Activated naive CD4-positive, alpha-beta T cell treated with anti-CD3 and anti-CD28 coated beads, Interleukin-2, amount 50 U/mL, for 24 hours (primary cell): ENCODE results near the gene NOPCHAP1.

Experiments used
- H3K27ac Mint-ChIP-seq: one replicate; pipeline ENCODE4 v1.8.0; 2021; ENCODE audit warnings: mild to moderate bottlenecking, mixed read lengths
- H3K27me3 Mint-ChIP-seq: one replicate; pipeline ENCODE4 v1.8.0; 2021; ENCODE audit warnings: mixed read lengths
- H3K36me3 Mint-ChIP-seq: one replicate; pipeline ENCODE4 v1.8.0; 2021; ENCODE audit warnings: mixed read lengths
- H3K4me1 Mint-ChIP-seq: one replicate; pipeline ENCODE4 v1.8.0; 2021; ENCODE audit warnings: mixed read lengths
- H3K4me3 Mint-ChIP-seq: one replicate; pipeline ENCODE4 v1.8.0; 2021; ENCODE audit warnings: mild to moderate bottlenecking, mixed read lengths
- H3K9me3 Mint-ChIP-seq: one replicate; pipeline ENCODE4 v1.8.0; 2021; ENCODE audit warnings: mixed read lengths

The NOPCHAP1 gene

DNA sequence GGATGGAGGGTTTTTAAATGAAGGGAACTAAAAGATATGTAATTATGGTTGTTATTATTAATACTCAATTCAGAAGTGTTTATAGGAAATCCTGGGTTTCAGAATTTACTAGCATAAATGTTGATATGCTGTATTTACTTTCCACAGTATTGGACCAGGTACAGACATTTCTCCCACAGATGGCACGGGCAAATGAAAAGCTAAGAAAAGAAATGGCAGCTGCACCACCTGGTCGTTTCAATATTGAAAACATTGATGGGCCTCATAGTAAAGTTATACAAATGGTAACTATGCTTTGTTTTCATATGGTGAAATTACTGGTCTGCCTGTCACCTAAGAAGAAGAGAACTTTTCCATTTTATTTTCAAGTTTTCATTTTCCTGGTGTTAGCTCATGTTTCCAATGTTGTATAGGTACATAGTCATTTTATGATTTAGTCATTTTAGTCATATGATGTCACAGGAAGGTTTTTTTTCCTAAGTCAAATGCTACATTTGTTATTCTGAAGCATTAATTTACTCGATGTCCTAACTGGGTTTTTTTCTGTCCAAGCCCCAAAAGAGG, 5.5 kb downstream of the NOPCHAP1 start:
- peaks cover 45% of the 10 kb centered on the region for H3K36me3 Mint-ChIP-seq
- no peaks in the 10 kb centered on the region for H3K27me3 Mint-ChIP-seq
- peaks cover 33% of the 10 kb centered on the region for H3K4me1 Mint-ChIP-seq
- H3K4me3 Mint-ChIP-seq, result no peak overlapping the region
- H3K27ac Mint-ChIP-seq, result no peak overlapping the region
- H3K9me3 Mint-ChIP-seq, result no peaks in the 10 kb centered on the region

DNA sequence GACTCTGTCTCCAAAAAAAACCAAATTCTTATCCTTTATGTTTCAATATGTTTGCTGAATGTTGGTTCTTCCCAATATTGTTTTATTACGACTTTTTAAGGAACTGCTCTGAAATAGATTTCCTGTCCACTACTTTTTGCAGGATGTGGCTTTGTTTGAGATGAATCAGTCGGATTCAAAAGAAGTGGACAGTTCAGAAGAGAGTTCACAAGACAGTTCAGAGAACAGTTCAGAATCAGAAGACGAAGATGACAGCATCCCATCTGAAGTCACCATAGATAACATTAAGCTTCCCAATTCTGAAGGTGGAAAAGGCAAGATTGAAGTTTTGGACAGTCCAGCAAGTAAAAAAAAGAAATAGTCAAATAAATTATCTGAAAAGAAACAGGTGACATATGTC, 8.2 kb downstream of the NOPCHAP1 start:
- no peaks in the 10 kb centered on the region for H3K27me3 Mint-ChIP-seq
- no peaks in the 10 kb centered on the region for H3K9me3 Mint-ChIP-seq
- no peak overlapping the region for H3K27ac Mint-ChIP-seq
- peaks cover 49% of the 10 kb centered on the region for H3K36me3 Mint-ChIP-seq
- peaks cover 12% of the 10 kb centered on the region for H3K4me1 Mint-ChIP-seq
- H3K4me3 Mint-ChIP-seq, result no peak overlapping the region

DNA sequence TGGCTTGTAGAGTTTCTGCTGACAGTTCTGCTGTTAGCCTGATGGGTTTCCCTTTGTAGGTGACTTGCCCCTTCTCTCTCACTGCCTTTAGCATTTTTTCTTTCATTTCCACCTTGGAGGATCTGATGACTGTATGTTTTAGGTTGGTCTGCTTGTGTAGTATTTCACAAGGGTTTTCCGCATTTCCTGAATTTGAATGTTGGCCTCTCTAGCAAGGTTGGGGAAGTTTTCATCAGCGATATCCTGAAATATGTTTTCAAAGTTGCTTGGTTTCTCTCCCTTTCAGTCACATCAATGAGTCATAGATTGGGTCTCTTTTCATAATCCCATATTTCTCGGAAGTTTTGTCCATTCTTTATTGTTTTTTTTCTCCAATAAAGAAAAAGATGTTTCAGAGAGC, 11.4 kb downstream of the NOPCHAP1 start:
- Mint-ChIP-seq H3K27ac (no peak overlapping the region), H3K4me1 (peaks cover 3% of the 10 kb centered on the region), H3K36me3 (peaks cover 50% of the 10 kb centered on the region), H3K27me3 (no peaks in the 10 kb centered on the region), H3K4me3 (no peak overlapping the region), H3K9me3 (no peaks in the 10 kb centered on the region)

DNA sequence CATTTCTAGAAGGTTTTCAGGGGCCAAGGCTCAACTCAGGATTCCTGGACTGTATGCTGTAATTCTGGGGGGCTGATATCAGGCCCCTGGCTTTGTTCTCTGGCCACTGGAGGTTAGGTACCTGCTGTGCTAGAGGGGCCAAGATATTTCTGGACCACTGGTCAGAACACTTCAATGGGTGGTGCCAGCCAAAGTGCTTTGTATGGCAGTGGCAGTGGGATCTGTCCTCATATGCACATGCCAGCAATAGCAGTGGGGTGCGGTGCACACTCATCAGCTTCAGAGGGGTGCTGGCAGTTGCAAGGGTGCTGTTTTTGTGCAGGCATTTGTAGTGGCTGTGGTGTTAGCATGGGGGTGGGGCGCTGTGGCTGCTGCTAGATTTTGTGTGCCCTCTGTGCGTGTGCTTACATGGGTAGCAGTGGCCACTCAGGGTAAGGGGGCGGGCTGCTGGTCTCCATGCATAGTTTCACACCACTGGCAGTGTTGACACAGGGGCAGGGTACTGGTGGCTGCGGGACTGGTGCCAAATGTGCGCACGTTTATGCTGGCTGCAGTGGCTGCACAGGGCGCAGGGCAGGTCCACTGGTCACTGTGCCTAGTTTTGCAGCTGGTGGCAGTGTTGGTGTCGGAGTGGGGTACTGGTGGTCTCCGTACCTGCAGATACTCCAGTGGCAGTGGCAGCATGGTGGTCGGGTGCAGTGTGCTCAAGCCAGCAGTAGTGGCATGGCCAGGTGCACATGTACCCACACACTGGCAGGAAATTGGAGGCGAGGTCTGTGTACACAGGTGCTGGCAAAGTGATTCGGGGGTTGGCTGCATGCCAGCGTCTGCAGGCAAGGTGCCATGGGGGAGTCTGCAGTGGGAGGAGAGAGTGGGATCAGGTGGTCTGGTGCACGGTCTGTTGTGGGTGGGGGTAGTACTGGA, 12.6 kb downstream of the NOPCHAP1 start:
- Mint-ChIP-seq H3K4me3 (no peak overlapping the region), H3K36me3 (peaks cover 52% of the 10 kb centered on the region), H3K27me3 (no peaks in the 10 kb centered on the region), H3K27ac (no peak overlapping the region), H3K9me3 (no peaks in the 10 kb centered on the region), H3K4me1 (peaks cover 3% of the 10 kb centered on the region)

DNA sequence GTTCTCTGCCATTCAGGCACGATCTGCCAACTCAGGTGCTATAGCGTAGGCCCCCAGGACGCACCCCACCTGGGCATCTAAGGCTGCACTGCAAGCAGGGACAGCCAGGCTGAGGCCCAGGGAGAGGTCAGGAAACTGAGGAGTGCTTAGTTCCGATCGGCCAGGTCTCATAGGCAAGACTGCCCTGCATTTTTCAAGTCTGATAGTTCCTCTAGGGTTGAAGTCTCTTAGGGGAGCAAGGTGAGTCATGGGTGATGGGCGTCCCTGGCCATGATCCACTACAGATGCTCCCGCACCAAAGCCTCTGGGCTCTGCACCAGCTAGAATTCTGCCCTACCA, 13.2 kb downstream of the NOPCHAP1 start:
- Mint-ChIP-seq H3K4me1 (peaks cover 3% of the 10 kb centered on the region), H3K9me3 (no peaks in the 10 kb centered on the region), H3K27me3 (no peaks in the 10 kb centered on the region), H3K36me3 (peaks cover 55% of the 10 kb centered on the region), H3K27ac (no peak overlapping the region), H3K4me3 (no peak overlapping the region)

DNA sequence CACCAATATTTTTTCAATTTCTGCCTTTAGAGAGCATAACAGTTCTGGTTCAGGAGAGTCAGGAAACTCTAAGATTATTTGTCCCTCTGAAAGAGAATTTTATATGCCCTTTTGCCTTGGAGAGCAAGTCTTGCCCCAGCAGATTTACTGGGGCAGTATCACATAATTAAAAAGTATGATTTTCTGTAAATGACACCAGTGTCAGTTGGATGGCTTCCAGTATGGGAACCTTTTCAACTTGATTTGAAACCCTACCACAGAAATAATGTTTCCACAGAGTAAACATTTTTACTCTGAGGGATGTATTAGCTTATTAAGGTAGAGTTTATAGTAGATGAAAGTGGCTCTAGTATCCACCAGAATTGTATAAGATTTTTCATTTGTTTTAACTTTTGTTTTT, 15.4 kb downstream of the NOPCHAP1 start:
- H3K36me3 Mint-ChIP-seq, result peaks cover 62% of the 10 kb centered on the region
- no peak overlapping the region for H3K4me3 Mint-ChIP-seq
- H3K27me3 Mint-ChIP-seq, result no peaks in the 10 kb centered on the region
- no peak overlapping the region for H3K27ac Mint-ChIP-seq
- H3K4me1 Mint-ChIP-seq, result peaks cover 13% of the 10 kb centered on the region
- H3K9me3 Mint-ChIP-seq, result no peaks in the 10 kb centered on the region

DNA sequence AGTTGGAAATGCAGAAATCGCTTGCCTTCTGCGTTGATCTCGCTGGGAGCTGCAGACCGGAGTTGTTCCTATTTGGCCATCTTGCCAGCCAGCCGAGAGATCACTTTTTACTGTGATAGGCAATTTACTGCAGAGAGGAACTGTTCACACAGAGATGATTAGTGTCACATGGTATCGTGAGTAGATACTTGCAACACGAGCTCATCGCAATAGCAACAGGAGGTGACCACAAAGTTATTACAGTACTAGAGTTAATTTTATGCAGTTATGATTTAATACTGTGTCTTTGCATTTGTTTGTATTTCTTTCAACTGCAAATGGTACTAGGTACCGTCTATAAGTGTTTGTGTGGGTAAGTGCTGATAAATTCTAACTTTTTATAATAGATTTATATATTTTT, 27.8 kb downstream of the NOPCHAP1 start:
- Mint-ChIP-seq H3K4me3 (no peak overlapping the region), H3K4me1 (peaks cover under 1% of the 10 kb centered on the region), H3K36me3 (peaks cover 47% of the 10 kb centered on the region), H3K9me3 (peaks cover 13% of the 10 kb centered on the region), H3K27me3 (no peaks in the 10 kb centered on the region), H3K27ac (no peak overlapping the region)

DNA sequence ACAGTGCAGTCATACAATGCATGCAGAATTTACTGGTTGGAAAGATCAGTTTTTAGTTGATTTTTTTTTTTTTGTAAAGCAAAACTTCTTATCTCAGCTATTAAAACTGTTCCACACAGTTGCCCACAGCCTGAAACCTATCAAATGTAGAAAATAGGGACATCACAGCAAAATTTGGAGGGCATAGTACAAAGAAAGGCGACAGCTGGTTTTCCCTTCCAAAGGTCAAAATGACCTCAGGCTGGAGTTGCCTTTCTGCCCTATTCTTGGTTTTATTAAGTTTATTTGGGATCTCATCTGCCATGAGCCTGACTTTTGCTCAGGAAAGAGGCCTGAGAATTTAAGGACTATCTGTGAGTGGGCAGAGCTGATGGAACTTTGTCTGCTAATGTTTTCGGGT, 28.5 kb downstream of the NOPCHAP1 start:
- Mint-ChIP-seq H3K9me3 (peaks cover 13% of the 10 kb centered on the region), H3K4me1 (no peaks in the 10 kb centered on the region), H3K27me3 (no peaks in the 10 kb centered on the region), H3K27ac (no peak overlapping the region), H3K36me3 (peaks cover 40% of the 10 kb centered on the region), H3K4me3 (no peak overlapping the region)

DNA sequence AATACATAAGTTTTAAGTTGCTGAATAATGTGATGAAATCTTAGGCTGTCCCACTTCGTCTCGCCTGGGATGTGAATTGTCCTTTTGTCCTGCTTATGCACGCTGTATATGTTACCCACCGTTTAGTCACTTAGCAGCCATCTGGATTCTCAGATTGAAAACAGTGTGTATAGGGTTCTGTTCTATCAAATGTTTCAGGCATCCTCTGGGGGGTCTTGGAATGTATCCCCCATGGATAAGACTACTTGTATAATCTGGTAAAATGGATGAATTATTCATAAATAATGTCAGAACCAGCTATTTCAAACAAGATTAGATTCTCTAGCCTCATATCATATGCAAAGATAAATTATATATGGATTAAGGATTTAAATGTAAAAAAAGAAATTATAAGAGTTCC, 29.4 kb downstream of the NOPCHAP1 start:
- H3K4me3 Mint-ChIP-seq, result no peak overlapping the region
- peaks cover 8% of the 10 kb centered on the region for H3K9me3 Mint-ChIP-seq
- no peak overlapping the region for H3K27ac Mint-ChIP-seq
- peaks cover 31% of the 10 kb centered on the region for H3K36me3 Mint-ChIP-seq
- H3K4me1 Mint-ChIP-seq, result no peaks in the 10 kb centered on the region
- no peaks in the 10 kb centered on the region for H3K27me3 Mint-ChIP-seq

DNA sequence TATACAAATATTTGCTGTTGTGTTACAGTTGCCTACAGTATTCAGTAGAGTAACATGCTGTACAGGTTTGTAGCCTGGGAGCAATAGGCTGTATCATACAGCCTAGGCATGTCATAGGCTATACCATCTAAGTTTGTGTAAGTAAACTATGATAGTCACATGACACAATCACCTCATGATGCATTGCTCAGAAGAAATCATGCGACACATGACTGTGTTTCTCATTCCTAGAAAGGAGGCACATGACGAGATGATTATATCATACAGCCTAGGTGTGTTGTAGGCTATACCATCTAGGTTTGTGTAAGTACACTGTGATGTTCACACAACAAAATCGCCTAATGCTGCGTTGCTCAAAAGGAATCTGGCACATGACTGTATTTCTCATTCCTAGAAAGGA, 31.9 kb downstream of the NOPCHAP1 start:
- Mint-ChIP-seq H3K4me3 (no peak overlapping the region), H3K4me1 (no peaks in the 10 kb centered on the region), H3K27me3 (no peaks in the 10 kb centered on the region), H3K27ac (no peak overlapping the region), H3K36me3 (peaks cover 11% of the 10 kb centered on the region), H3K9me3 (no peaks in the 10 kb centered on the region)

DNA sequence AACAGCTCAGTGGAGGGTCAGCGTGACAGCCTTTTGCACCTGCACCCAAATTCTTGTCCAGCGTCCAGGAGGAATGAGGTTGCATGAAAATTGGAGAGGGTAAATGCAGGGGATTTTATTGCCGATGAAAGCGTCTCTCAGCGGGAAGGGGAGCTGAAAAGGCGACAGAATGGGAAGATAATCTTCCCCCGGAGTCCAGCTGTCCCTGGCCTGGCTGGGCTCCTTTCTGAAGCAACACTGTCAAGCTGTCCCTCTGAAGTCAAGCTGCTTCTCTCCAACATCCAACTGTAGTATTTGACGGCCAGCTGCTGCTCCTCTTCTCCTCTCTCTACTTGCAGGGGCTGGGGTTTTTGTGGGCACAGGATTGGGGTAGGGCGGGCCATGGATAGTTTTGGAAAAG, 32.7 kb downstream of the NOPCHAP1 start:
- no peak overlapping the region for H3K4me3 Mint-ChIP-seq
- H3K36me3 Mint-ChIP-seq, result peaks cover 11% of the 10 kb centered on the region
- H3K27me3 Mint-ChIP-seq, result no peaks in the 10 kb centered on the region
- H3K9me3 Mint-ChIP-seq, result no peaks in the 10 kb centered on the region
- no peak overlapping the region for H3K27ac Mint-ChIP-seq
- no peaks in the 10 kb centered on the region for H3K4me1 Mint-ChIP-seq

DNA sequence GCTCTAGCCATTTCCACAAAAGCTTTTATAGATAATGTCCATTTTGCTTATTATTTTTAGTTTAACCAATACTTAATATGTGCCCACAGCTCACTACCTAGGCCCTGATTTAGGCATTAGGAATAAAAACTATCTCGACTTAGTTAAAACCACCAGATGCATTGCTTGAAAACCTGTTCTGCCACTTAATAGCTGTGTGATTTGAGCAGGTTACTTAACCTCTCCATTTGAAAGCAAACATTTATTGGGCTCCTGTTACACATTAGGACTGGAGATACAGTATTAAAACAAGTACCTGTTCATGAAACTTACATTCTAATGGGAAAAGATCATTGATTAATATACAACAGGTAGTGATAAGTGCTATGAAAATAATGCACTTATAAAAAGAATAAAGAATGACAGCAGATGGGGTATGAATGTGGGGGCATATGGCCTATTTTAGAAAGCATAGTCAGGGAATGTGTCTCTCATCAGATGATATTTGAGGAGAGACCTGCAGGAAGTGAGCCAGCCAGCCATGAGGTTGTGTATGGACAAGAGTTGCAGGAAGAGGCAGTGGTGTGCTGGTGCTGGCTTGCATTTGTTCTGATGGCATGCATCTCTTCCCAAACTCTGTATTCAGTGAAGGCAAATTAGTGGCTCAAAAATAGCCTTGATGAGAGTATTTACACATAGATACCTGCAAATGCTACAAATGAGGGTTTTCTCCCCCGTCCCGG, 34.3 kb downstream of the NOPCHAP1 start:
- Mint-ChIP-seq H3K9me3 (no peaks in the 10 kb centered on the region), H3K27me3 (no peaks in the 10 kb centered on the region), H3K4me3 (no peak overlapping the region), H3K27ac (no peak overlapping the region), H3K36me3 (peaks cover 6% of the 10 kb centered on the region), H3K4me1 (no peaks in the 10 kb centered on the region)

DNA sequence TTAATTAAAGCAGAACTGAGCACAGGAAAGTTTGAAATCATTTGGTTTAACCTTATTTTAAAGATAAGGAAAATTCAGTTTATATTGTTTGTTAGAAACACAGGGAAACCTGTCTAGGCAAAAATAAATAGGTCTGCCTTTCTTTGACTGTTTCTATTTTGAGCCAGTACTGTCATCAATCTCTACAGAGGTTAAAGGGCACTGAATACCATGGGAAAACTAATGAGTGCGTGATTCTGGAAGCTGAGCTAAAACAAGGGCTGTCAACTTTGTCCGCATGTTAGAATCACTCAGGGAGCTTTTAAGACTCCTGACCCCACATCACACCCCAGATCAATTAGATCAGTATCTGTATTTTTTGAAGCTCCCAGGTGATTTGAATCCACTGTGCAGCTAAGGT, 38.8 kb downstream of the NOPCHAP1 start:
- Mint-ChIP-seq H3K27me3 (no peaks in the 10 kb centered on the region), H3K36me3 (peaks cover 1% of the 10 kb centered on the region), H3K4me1 (no peaks in the 10 kb centered on the region), H3K27ac (no peak overlapping the region), H3K4me3 (no peak overlapping the region), H3K9me3 (no peaks in the 10 kb centered on the region)

DNA sequence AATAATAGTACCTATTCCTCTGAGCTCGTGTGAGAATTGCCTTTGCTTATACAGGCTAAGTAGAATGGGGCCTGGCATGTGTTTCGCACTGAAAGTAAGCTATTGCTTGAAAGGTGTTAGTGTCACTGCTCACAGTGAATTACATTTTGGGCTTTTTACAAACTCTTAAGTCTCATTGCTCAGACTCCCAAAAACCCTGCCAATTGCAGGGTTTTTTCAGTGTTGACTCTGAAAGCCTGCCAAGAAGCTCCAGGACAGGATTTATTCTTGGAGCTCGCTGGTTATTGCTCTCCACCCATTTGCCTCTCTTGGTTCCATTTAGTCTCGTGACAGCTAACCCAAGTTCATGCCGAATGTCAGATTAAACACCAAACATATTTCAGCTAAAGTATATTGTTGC, 39.8 kb downstream of the NOPCHAP1 start:
- Mint-ChIP-seq H3K4me1 (peaks cover 3% of the 10 kb centered on the region), H3K36me3 (peaks cover 1% of the 10 kb centered on the region), H3K27me3 (no peaks in the 10 kb centered on the region), H3K27ac (no peak overlapping the region), H3K9me3 (no peaks in the 10 kb centered on the region), H3K4me3 (no peak overlapping the region)

DNA sequence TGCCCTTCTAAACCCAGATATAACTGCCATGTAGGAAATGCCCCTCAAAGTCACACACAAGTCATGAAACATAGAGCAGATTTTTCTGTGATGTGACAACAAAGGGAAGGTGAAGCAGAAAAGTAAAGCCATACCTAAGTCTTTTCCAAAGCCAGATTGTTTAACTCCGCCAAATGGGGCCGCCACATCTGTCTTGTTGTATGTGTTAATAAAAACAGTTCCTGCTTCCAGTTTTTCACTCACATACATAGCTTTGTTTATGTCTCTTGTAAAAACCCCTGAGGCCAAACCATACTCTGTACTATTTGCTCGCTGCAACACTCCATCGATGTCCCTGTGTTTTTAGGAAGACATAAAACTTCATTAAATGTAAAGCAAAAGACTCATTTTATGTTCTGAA, 40.3 kb downstream of the NOPCHAP1 start:
- Mint-ChIP-seq H3K27ac (no peak overlapping the region), H3K27me3 (no peaks in the 10 kb centered on the region), H3K4me1 (peaks cover 8% of the 10 kb centered on the region), H3K9me3 (no peaks in the 10 kb centered on the region), H3K4me3 (no peak overlapping the region), H3K36me3 (peaks cover 1% of the 10 kb centered on the region)
